T-cell (primary cell): Measurements from ENCODE around the gene SETBP1. TPM values are rescaled to one million over a fixed set of nuclear protein-coding genes. Genes with fewer than 3 reads are reported as not detected.
"Not testable (repeated sequence)": the region's sequence is repeated elsewhere in the genome, so short reads cannot be mapped to it uniquely, and the experiment has no call there.

Experiments used
- ATAC-seq, 4 experiments: fragments of 200-7000 bp in 3 of 4; fragments of 150-1000 bp in 1 of 4; cut with Tn5 transposase; replicated peaks in 1 of 4; 1 replicate in 3 of 4; 2 replicates in 1 of 4; pipeline ENCODE4 v1.10.0; 2021; ENCODE audit warnings: moderate library complexity in 3 of 4, mild to moderate bottlenecking in 2 of 4, moderate number of reproducible peaks in 1 of 4
- CTCF ChIA-PET, 2 donors: fragments of 300-600 bp; sonication (Branson Sonifier 250); formaldehyde crosslinking; loops; one replicate each; lab custom pipeline; 2022; ENCODE audit warnings: antibody characterized with exemption in 2 of 2; lab: Charles Lee
- POLR2A ChIA-PET, 2 donors: fragments of 300-600 bp; sonication (Branson Sonifier 250); formaldehyde crosslinking; loops; one replicate each; lab custom pipeline; 2022; ENCODE audit warnings: antibody characterized with exemption in 2 of 2; lab: Charles Lee
- DNase-seq, 35 experiments: peaks; one replicate each; pipeline versions ENCODE4 v3.0.0 to v3.0.0-alpha.2; 2013 to 2023
- H3K27ac ChIP-seq: one replicate; pipeline ENCODE4 v1.5.1; 2013; ENCODE audit warnings: low read length
- H3K27me3 ChIP-seq, 2 experiments: replicated peaks in 1 of 2; 1 replicate in 1 of 2; 2 replicates in 1 of 2; pipeline versions ENCODE4 v1.6.1 to v1.7.0; 2013; ENCODE audit warnings: low read length in 1 of 2, mixed read lengths in 1 of 2; ENCODE audit not compliant: control insufficient read depth in 2 of 2, insufficient read depth in 2 of 2; ENCODE audit errors: extremely low read depth in 1 of 2
- H3K36me3 ChIP-seq, 2 donors: 1 replicate in 1 of 2; 2 replicates in 1 of 2; pipeline versions ENCODE4 v1.6.1 to v1.7.0; 2013; ENCODE audit warnings: low read length in 1 of 2; ENCODE audit not compliant: control insufficient read depth in 2 of 2, insufficient read depth in 1 of 2; ENCODE audit errors: extremely low read depth in 1 of 2
- H3K4me1 ChIP-seq, 2 experiments: 1 replicate in 1 of 2; 2 replicates in 1 of 2; pipeline versions ENCODE4 v1.6.1 to v1.7.0; 2013; ENCODE audit warnings: low read length in 2 of 2, mixed read lengths in 1 of 2; ENCODE audit not compliant: insufficient read depth in 2 of 2, control insufficient read depth in 1 of 2; ENCODE audit errors: extremely low read depth in 1 of 2
- H3K4me3 ChIP-seq, 2 donors: 1 replicate in 1 of 2; 2 replicates in 1 of 2; pipeline versions ENCODE4 v1.5.1 to v1.7.0; 2013; ENCODE audit warnings: mild to moderate bottlenecking in 2 of 2, low read length in 1 of 2, moderate library complexity in 1 of 2; ENCODE audit not compliant: control insufficient read depth in 1 of 2; ENCODE audit errors: extremely low read depth in 1 of 2
- H3K9me3 ChIP-seq: 2 replicates; pipeline ENCODE4 v1.7.0; 2013
- H3K27ac Mint-ChIP-seq, 2 donors: one replicate each; pipeline ENCODE4 v1.8.0; 2020 to 2021; ENCODE audit warnings: mild to moderate bottlenecking in 2 of 2, mixed read lengths in 2 of 2
- H3K27me3 Mint-ChIP-seq, 2 donors: one replicate each; pipeline ENCODE4 v1.8.0; 2021 to 2022; ENCODE audit warnings: mixed read lengths in 2 of 2
- H3K36me3 Mint-ChIP-seq: one replicate; pipeline ENCODE4 v1.8.0; 2021; ENCODE audit warnings: mixed read lengths
- H3K4me1 Mint-ChIP-seq, 3 donors: one replicate each; pipeline ENCODE4 v1.8.0; 2020 to 2022; ENCODE audit warnings: mixed read lengths in 3 of 3, mild to moderate bottlenecking in 1 of 3
- H3K4me3 Mint-ChIP-seq, 3 donors: one replicate each; pipeline ENCODE4 v1.8.0; 2020 to 2022; ENCODE audit warnings: mild to moderate bottlenecking in 3 of 3, mixed read lengths in 3 of 3, moderate library complexity in 3 of 3
- H3K9me3 Mint-ChIP-seq, 3 donors: one replicate each; pipeline ENCODE4 v1.8.0; 2020 to 2022; ENCODE audit warnings: mixed read lengths in 3 of 3
- WGBS: methylation state at CpG from one replicate; pipeline ENCODE4 v1.1.5; 2013; ENCODE audit warnings: missing lambda C conversion rate; ENCODE audit not compliant: insufficient coverage; 5-methylcytosine and 5-hydroxymethylcytosine counted together
- total RNA-seq, 35 experiments: library from RNA in 6 of 35; stranded (reverse) in 6 of 35; fragments of 120-200 nt in 1 of 35; gene quantifications; one replicate each; pipeline versions ENCODE4 v1.2.1 to v1.2.4 and lab custom pipeline; 2013 to 2026

SETBP1 gene
- total RNA-seq, 5 donors from 2014 or later (not counting 1 experiment from before 2014, with no cell fraction given), result 1.6 to 5.7 (median 3.2) TPM

DNA sequence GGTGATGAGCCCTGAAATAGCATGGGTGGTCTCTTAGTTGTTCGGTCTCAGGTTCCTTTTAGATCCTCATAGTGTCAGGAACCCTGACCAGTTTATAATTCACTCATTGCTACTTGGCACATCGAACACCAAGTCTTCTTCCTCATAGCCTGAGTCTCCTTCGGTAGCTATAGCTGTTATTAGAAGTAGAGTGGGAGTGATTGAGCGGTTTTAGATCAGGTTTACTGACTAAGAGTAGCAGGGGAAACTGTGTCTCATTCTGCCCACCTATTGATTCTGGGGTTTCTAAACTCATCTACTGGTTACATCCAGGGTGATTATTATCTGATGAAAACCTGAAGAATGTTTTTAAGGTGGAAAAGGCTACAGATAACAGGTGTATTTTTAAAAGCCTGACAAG lies 114.6 kb downstream of the SETBP1 start:
- Histone ChIP-seq H3K27ac (no peak overlapping the region), H3K4me1 (peaks cover 0 to 11% of the 10 kb centered on the region in 2 experiments), H3K4me3 (no peak overlapping the region), H3K36me3 (no peaks in the 10 kb centered on the region), H3K27me3 (no peaks in the 10 kb centered on the region), H3K9me3 (no peaks in the 10 kb centered on the region)
- Mint-ChIP-seq H3K9me3 (peaks cover 0 to 1% (median 1%) of the 10 kb centered on the region in 3 donors), H3K4me1 (peaks cover 0 to 12% (median 2%) of the 10 kb centered on the region in 3 donors), H3K4me3 (no peak overlapping the region), H3K27me3 (peaks cover 0 to 1% of the 10 kb centered on the region in 2 donors), H3K27ac (no peak overlapping the region), H3K36me3 (no peaks in the 10 kb centered on the region)
- no CpG with 5 or more reads among the region's 4 CpGs for WGBS
- CTCF ChIA-PET, result no interaction called here
- no peak for DNase-seq
- POLR2A ChIA-PET, result no interaction called here
- no peak for ATAC-seq

DNA sequence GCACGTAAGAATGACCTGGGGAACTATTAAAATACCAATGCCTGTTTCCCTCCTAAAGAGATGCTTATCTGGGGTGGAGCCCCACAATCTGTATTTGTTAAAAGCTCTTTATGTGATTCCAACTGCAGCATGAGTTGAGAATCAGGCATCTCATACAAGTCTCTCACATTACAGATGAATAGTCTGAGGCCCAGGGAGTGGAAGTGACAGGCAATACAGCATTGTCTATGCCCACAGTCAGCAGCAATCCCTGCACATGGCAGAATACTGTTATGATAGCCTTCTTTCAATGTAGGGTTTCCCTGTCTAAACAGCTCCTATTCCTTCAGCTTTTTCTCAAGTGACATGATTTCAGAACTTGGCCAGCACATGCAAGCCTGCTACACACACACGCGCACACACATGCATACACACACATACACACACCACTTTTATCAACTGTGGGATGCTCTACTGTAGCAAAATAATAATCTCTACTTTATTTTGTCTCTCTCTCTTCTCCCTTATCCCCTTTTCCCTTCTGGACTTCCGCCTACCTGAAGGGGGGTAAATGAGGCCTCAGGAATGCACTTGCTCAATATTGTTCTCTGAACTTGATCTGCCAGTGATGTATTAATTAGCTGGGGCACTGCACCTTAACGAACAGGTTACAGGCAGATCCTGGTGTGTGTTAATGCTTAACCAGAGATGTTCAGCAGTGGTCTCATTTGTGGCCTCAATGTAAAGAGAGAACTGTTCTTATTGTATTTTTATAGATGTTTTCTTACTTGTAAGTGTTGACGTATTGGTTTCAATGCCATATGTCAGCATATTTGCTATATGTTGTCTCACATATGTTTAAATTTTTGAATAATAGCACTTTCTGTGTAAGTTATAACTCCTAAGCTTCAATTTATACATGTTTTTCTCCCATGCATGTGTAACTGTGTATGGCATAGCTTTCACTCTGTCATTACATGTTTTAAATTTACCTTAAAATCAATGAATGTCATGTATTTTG lies 116.0 kb downstream of the SETBP1 start:
- H3K4me3 Mint-ChIP-seq, result no peak overlapping the region
- 97% methylated on average over 3 of the region's 6 CpGs for WGBS
- no peak overlapping the region for H3K4me3 ChIP-seq
- peaks cover 0 to 4% (median 3%) of the 10 kb centered on the region in 3 donors for H3K9me3 Mint-ChIP-seq
- DNase-seq, result no peak
- H3K27me3 ChIP-seq, result no peaks in the 10 kb centered on the region
- peaks cover 0 to 11% of the 10 kb centered on the region in 2 experiments for H3K4me1 ChIP-seq
- no peaks in the 10 kb centered on the region for H3K36me3 Mint-ChIP-seq
- H3K27ac ChIP-seq, result no peak overlapping the region
- ATAC-seq, result no peak
- no peaks in the 10 kb centered on the region for H3K9me3 ChIP-seq
- CTCF ChIA-PET, result no interaction called here
- POLR2A ChIA-PET, result no interaction called here
- H3K4me1 Mint-ChIP-seq, result peaks cover 0 to 15% (median 3%) of the 10 kb centered on the region in 3 donors
- H3K27ac Mint-ChIP-seq, result no peak overlapping the region
- no peaks in the 10 kb centered on the region for H3K27me3 Mint-ChIP-seq
- no peaks in the 10 kb centered on the region for H3K36me3 ChIP-seq

GRCh38 chr18:44798433-44799048 lies 117.9 kb downstream of the SETBP1 start:
- no peak for ATAC-seq
- no peak overlapping the region for H3K27ac ChIP-seq
- peaks cover 0 to 11% of the 10 kb centered on the region in 2 experiments for H3K4me1 ChIP-seq
- Mint-ChIP-seq H3K36me3 (no peaks in the 10 kb centered on the region), H3K9me3 (peaks cover 0 to 4% (median 3%) of the 10 kb centered on the region in 3 donors), H3K27me3 (no peaks in the 10 kb centered on the region), H3K4me3 (no peak overlapping the region), H3K4me1 (peaks cover 0 to 15% (median 3%) of the 10 kb centered on the region in 3 donors), H3K27ac (no peak overlapping the region)
- H3K27me3 ChIP-seq, result no peaks in the 10 kb centered on the region
- H3K36me3 ChIP-seq, result no peaks in the 10 kb centered on the region
- POLR2A ChIA-PET, result no interaction called here
- H3K4me3 ChIP-seq, result no peak overlapping the region
- WGBS, result no CpG with 5 or more reads among the region's 3 CpGs
- no peak for DNase-seq
- no peaks in the 10 kb centered on the region for H3K9me3 ChIP-seq
- CTCF ChIA-PET, result no interaction called here

- no peak overlapping the region for H3K4me3 Mint-ChIP-seq
- Histone ChIP-seq H3K27me3 (no peaks in the 10 kb centered on the region), H3K36me3 (no peaks in the 10 kb centered on the region), H3K4me3 (no peak overlapping the region), H3K9me3 (no peaks in the 10 kb centered on the region), H3K27ac (no peak overlapping the region), H3K4me1 (peaks cover 0 to 11% of the 10 kb centered on the region in 2 experiments)
- no peak for DNase-seq
- H3K4me1 Mint-ChIP-seq, result peaks cover 0 to 15% (median 3%) of the 10 kb centered on the region in 3 donors
- ChIA-PET POLR2A (no interaction called here), CTCF (no interaction called here)
- no peak overlapping the region for H3K27ac Mint-ChIP-seq
- no peaks in the 10 kb centered on the region for H3K27me3 Mint-ChIP-seq
- 80% methylated on average over 1 of the region's 4 CpGs for WGBS
- no peak for ATAC-seq
- no peaks in the 10 kb centered on the region for H3K36me3 Mint-ChIP-seq
- peaks cover 0 to 4% (median 3%) of the 10 kb centered on the region in 3 donors for H3K9me3 Mint-ChIP-seq
Measured at GRCh38 chr18:44799382-44799906, 118.8 kb downstream of the SETBP1 start.

- Histone ChIP-seq H3K9me3 (no peaks in the 10 kb centered on the region), H3K4me1 (peaks cover 0 to 11% of the 10 kb centered on the region in 2 experiments), H3K27me3 (no peaks in the 10 kb centered on the region), H3K27ac (no peak overlapping the region), H3K4me3 (no peak overlapping the region), H3K36me3 (no peaks in the 10 kb centered on the region)
- Mint-ChIP-seq H3K4me1 (peaks cover 0 to 15% (median 3%) of the 10 kb centered on the region in 3 donors), H3K27me3 (no peaks in the 10 kb centered on the region), H3K27ac (no peak overlapping the region), H3K9me3 (peaks cover 0 to 4% (median 3%) of the 10 kb centered on the region in 3 donors), H3K36me3 (no peaks in the 10 kb centered on the region), H3K4me3 (no peak overlapping the region)
- ATAC-seq, result no peak
- CTCF ChIA-PET, result interaction anchor here in 1 of 2 donors (0.6 kb wide), 1 partner anchor 1267 kb away, joined by 4 read pairs; no protein-coding TSS in a partner anchor
- no CpG with 5 or more reads among the region's 1 CpG for WGBS
- DNase-seq, result no peak
- POLR2A ChIA-PET, result no interaction called here
Measured at GRCh38 chr18:44799907-44800421, 119.3 kb downstream of the SETBP1 start.

GRCh38 chr18:44800766-44801165 lies 120.1 kb downstream of the SETBP1 start:
- CTCF ChIA-PET, result interaction anchor here in 1 of 2 donors (0.6 kb wide), 1 partner anchor 1266 kb away, joined by 4 read pairs; no protein-coding TSS in a partner anchor

More at GRCh38 chr18:44800766-44801165, 120.1 kb downstream of the SETBP1 start:
- peaks cover 0 to 14% of the 10 kb centered on the region in 2 experiments for H3K4me1 ChIP-seq
- H3K4me1 Mint-ChIP-seq, result peaks cover 0 to 20% (median 5%) of the 10 kb centered on the region in 3 donors
- H3K27me3 ChIP-seq, H3K4me3 ChIP-seq, H3K27me3 Mint-ChIP-seq, H3K27ac ChIP-seq, H3K9me3 ChIP-seq, ATAC-seq, H3K9me3 Mint-ChIP-seq, H3K36me3 Mint-ChIP-seq, POLR2A ChIA-PET, H3K27ac Mint-ChIP-seq, DNase-seq, H3K4me3 Mint-ChIP-seq, H3K36me3 ChIP-seq: not testable (repeated sequence)
- WGBS, result no CpG with 5 or more reads among the region's 8 CpGs
